Head of caudate nucleus (tissue), 42 donors: Measurements from ENCODE around the gene CD80.
"Not testable (repeated sequence)": the region's sequence is repeated elsewhere in the genome, so short reads cannot be mapped to it uniquely, and the experiment has no call there.

Experiments
- DNase-seq, 42 donors: peaks; one replicate each; pipeline versions ENCODE4 v3.0.0 to v3.0.0-alpha.2; 2020 to 2021; ENCODE audit warnings: mixed read lengths in 7 of 42
- intact Hi-C: fragments of 100-400 bp; cut with DNase I; formaldehyde crosslinking; loops from one replicate; pipeline ENCODE4 v1.15.0; 2022

The CD80 gene, protein sequence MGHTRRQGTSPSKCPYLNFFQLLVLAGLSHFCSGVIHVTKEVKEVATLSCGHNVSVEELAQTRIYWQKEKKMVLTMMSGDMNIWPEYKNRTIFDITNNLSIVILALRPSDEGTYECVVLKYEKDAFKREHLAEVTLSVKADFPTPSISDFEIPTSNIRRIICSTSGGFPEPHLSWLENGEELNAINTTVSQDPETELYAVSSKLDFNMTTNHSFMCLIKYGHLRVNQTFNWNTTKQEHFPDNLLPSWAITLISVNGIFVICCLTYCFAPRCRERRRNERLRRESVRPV

DNA sequence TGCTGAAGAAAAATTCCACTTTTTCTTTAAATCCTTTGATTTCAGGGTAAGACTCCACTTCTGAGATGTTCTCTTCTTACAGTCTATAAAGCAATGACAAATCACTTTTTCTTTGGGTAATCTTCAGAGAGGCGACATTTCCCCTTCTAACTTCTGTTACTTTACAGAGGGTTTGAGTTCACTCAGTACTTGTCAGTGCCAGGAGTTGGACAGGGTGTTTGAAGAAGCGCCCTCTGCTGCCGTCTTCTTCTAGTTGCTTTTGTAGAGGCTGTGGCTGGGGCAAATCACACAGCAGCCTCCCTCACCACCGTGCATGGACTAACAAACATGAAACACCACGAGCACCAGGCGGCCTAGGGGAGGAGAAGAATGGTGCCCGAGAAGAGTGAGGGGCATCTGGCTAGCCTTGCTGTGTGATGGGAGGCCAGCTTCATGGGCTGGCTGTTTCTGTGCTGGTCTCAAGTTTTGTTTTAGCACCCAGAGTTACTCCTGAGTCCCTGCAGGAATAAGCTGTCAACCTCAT, at the start of gene CD80:
CD80 (minus strand) TSS at position 174 of the 523 bp plus-strand sequence. CDS start 1,886 bp downstream, outside the sequence.
- intact Hi-C loops = no loop called here
- peak in 30 of 42 donors; percentile 15 to 62 (median 37) for DNase-seq

DNA sequence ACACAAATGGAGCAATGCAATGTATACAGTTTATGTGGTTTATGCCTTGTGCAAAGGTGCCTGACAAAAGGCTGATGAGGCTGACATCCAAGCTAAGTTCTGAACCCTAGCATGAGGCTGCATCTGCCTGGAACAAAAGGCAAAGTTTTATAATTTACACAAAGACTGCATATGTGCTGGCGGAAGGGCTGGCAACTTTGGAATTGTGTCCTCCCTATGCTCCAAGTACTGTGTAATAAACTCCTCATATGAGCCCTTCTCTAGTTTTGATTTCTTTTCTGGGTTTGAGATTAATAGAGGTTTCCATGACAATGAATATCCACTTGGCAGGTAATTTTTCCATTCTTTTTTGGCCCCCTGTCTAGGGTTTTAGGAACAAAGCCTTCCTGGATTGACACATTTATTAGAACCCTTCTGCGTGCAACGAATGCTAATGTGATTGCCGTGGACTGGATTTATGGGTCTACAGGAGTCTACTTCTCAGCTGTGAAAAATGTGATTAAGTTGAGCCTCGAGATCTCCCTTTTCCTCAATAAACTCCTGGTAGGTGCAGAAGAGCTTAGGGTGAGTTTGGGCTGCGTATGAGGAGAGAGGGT, 49.1 kb upstream of the CD80 start:
- intact Hi-C loops = no loop called here
- DNase-seq = no peak

DNA sequence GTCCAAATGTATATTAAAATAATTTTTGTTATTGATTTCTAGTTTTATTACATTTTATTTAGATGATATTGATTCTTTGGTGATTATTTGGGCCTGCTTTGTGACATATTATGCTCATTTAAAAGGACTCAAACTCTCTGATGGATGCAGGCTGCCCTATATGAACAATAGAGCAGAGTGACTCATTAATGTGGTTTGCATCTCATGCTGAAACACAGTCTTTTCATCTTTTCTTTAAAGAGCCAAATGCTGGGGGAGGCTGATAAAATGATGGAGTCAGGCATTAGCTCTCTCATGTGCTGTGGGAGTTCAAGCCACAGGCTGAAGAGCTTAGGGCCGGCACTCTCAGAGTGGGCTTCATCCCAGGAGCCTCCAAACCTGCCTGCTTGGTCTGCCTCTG, 45.5 kb upstream of the CD80 start:
- intact Hi-C loops = no loop called here
- DNase-seq = no peak

DNA sequence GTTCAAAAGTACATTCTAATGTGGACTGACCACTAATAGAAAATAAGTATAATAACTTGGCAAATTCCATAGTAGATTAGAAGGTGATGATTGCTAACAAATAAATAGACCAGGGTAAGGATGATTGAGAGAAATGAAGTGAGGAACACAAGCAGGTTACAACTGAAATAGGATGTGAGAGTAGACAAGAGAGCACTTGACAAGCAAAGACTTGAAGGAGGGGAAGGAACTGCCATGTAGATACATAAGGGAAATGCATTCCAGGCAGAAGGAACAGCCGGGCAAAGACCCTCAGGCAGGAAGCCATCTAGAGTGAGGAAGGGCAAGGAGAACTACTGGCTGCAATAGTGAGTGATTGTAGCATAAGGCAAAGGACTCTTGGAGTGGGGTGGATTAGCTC, 43.3 kb upstream of the CD80 start:
- DNase-seq = no peak
- intact Hi-C loops = no loop called here

DNA sequence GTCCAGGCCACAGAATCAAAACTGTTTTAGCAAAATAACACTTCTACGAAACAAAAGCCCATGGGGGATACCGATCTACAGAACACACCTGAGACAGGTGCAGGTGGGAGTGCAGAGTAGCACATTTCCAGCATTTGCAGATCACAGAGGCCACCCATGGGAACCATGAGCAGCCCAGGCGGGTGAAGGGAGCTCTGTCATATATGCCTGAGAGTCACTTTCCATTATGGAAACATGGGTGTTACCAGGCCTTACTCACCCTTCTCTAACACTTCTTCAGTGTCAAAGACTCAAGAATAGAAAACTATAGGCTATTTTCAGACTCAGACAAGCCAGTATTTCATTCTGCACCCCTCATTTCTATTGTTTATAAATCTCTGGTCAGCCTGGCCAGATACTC, 41.7 kb upstream of the CD80 start:
- intact Hi-C loops = no loop called here

DNA sequence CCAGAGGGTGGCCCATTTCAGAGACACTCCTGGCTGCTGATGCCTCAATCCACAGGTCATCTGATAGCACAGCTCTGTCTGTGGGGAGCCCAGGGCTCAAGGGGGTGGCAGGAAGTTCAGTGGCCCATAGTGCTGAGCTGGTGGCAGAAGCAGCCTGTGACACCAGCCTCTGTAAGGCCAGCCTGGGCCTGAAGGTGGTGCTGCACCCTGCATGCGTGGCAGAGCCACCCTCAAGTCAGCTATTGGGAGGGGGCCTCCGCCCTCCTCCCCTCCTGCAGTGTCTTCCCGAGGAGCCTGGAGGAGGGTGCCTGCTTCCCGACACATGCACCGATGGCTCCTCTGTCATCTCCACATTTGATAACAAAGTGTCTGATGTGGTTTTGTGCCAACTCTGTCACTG, 41.3 kb upstream of the CD80 start:
- DNase-seq = peak in 13 of 42 donors; percentile 3 to 51 (median 23)
- intact Hi-C loops = no loop called here

More for the DNA sequence above, 41.7 kb upstream of the CD80 start:
- DNase-seq = no peak

DNA sequence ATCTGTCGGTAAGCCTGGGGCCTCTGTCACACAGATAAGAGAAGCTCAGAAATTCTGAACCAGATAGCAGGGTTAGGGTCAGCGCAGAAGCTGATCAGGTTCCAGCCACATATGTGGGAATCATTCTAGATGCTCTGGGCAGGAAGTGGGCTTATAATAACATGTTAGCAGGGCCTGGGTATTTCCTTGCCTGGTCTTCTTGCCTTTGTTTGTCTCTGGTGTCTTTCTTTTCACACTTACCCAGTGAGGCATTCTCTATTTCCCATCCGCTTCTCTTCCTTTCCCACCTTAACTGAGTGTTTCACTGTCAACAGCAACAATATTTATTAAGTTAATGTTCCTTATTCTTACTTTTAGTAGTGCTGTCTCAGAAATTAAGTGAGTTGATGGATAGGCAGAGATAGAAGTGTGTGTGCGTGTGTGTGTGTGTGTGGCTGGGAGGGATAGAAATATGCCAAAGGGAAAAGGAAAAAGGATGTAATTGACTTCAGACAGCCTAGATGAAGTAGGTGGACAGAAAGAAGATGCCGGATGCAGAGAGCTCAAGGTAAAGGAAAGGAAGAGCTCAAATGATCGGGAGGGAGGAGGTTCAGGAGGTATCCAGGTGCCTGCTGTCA, 40.3 kb upstream of the CD80 start:
- no peak for DNase-seq
- intact Hi-C loops = no loop called here

DNA sequence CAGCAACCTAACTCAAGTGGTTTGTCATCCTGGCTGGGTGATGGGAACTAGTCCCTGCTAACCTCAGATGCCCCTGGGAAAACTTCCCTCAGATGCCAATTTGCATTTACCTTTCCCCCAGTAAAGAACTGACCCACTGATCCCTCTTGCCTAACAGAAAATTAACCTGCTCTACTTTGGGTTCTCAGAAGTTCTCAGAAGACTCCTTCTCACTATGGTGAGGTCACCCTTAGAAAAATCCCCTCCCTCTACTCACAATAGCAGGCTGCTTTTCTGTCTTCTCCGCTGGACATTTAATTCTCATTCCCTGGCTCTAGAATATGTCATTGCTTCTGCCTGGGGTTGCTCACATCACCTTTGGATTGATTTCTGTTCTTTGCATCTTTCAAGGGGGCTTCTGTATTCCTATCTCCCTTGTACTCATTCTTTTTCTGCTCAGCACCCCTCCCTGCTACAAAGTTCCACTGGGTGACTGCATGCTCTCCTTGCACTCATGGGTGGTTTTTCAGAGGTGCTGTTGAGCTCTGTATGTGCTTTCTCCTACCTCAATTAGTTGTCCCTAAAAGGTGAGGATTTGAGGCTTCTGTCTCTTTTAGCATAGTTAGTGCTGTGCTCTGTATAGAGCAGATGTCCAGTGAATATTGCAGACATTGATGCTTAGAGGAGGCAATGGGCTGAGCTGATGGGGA, 39.1 kb upstream of the CD80 start:
- DNase-seq = no peak
- intact Hi-C loops = no loop called here

DNA sequence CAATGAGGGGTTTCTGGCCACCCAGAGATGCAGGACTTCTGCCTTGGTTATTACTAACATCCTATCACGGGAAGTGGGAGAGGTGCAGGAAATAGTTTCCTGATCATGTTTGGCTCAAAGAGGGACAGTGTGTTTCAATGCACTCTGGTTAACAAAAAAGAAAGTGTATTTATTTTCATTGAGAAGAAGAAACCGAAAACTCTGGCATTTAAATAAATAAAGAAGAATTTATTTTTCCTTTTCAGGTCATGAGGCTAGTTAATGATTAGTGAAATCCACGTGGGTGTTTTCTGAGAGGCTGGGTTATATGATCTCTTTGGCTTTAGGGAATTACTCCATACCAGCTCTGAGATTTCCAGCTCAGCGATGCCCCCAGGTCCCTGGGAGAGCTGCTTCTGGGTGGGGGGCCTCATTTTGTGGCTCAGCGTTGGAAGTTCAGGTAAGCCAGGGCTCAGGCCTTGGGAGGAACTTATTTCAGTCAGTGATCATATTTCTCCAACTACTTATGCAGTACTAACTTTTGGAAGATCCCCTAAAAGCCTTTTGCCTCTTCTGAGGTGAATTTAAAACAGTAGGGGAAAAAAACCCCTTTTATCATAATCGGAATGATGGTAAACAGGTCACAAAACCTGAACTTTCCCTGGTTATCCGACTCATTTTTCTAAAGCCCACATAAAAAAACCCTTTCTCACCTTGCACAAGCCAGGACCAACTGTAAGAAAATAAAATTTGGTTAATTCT, 38.3 kb upstream of the CD80 start, which contains the start of gene PLA1A:
PLA1A (plus strand) TSS at position 338 of the 741 bp plus-strand sequence; CDS start at position 367, 29 bp downstream.
- intact Hi-C loops = no loop called here
- no peak for DNase-seq

DNA sequence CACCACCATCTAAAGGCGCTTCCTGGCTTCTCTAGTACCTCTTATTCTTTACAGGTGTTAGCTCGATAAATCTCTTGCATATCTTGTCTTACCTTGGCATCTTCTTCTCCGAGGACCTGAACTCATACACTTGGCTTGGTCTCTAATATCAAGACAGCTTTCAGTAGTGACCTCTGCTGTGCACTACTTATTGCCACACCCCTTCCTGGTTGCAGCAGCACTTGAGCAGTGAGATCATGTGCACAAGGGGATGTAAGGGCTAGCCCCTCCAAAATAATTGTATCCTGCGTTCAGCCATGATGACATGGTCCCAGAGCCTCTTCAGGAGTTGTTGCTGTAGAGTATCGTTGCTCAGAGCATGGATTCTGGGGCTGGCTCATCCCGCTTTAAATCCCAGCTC, 37.0 kb upstream of the CD80 start:
- intact Hi-C loops = no loop called here
- DNase-seq = no peak

DNA sequence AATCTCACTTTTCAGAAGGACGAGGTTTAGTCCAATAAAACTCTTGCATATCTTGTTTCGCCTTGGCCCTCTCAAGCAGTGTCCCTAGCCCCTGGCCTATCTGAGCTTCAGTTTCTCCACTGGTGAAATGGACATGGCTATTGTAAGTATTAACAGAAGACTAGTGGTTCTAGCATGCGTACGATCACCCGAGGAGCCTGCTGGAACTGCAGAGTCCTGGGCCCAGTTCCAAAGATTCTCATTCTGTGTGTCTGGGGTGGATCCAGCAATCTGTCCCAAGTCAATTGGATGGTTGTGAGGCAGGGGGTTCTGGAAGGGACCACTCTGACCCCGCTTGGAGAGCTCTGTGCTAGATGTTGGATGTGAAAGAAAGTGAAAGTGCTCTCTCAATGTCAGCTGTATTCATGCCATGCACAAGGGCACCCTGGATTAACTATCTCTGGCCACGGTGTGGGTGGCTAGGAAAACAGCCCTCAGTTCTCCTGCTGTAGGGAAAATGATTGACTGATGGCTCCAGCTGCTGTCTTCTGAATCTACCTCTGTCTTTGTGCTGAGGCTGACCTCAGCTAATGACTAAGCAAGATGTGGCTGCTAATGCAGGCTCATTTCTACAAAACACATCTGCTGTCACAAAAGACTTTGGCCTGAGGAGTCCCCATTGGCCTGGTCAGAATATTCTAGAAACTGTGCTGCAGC, 36.4 kb upstream of the CD80 start:
- intact Hi-C loops = no loop called here
- DNase-seq = peak in 4 of 42 donors; percentile 7 to 48 (median 18)

DNA sequence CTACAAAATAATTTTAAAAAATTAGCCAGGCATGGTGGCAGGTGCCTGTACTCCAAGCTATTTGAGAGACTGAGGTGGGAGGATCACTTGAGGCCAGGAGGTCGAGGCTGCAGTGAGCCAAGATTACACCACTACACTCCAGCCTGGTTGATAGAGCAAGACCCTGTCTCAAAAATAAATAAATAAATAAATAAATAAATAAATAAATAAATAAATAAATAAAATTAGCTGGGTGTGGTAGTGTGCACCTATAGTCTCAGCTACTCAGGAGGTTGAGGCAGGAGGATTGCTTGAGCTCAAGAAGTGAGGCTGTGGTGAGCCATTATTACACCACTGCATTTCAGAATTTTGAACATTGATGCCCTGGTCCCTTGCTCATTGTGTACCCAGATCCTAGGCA, 35.5 kb upstream of the CD80 start:
- intact Hi-C loops, DNase-seq: not testable (repeated sequence)

DNA sequence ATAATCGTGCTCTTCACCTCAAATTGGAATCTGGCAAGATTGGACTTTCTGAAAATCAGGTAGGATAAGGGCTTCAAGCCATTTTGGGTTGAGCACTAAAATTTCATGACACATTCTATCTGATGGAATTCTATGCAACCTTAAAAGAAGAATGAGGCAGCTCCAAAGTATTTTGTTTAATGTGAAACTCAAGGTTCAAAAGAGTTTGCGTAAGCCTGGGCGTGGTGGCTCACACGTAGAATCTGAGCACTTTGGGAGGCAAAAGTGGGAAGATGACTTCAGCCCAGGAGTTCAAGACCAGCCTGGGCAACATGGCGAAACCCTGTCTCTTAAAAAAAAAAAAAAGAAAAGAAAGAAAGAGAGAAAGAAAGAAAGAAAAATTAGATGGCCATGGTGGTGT, 34.7 kb upstream of the CD80 start:
- intact Hi-C loops = no loop called here

DNA sequence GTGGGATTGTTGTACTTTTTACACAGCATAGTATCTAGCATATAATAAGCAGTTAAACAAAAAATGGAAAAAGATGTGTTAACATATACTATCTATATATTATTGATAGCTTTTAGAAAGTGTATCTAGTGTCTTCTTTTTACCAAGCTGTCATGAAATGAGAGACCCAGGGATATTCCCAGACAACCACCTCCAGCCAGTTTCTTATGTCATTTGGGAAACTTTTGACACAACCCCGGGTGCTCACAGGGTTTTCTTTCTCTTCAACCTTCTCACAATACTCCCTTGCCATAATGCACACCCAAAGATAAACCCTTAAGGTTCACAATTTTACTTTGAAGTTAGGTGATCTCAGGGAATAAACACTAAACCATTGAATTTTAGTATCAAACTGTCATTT, 33.4 kb upstream of the CD80 start:
- no peak for DNase-seq
- intact Hi-C loops = no loop called here

More for the DNA sequence above, 34.7 kb upstream of the CD80 start:
- DNase-seq = no peak

DNA sequence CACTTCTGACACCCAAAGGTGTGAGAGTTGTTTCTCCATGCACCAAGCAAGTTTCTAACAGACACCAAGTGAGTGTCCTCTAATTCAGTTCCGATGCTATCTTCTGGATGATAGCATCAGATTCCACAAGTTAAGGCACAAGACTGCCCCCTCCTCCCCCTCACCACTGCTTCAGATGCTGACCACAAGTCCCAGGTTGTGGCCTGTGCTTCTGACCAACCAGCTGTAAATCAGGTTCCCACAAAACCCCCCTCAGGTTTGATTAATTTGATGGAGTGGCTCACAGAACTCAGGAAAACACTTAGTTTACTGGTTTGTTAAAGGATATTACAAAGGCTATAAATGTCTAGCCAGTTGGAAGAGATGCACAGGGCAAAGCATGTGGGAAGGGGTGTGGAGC, 31.3 kb upstream of the CD80 start:
- DNase-seq = no peak
- intact Hi-C loops = no loop called here

DNA sequence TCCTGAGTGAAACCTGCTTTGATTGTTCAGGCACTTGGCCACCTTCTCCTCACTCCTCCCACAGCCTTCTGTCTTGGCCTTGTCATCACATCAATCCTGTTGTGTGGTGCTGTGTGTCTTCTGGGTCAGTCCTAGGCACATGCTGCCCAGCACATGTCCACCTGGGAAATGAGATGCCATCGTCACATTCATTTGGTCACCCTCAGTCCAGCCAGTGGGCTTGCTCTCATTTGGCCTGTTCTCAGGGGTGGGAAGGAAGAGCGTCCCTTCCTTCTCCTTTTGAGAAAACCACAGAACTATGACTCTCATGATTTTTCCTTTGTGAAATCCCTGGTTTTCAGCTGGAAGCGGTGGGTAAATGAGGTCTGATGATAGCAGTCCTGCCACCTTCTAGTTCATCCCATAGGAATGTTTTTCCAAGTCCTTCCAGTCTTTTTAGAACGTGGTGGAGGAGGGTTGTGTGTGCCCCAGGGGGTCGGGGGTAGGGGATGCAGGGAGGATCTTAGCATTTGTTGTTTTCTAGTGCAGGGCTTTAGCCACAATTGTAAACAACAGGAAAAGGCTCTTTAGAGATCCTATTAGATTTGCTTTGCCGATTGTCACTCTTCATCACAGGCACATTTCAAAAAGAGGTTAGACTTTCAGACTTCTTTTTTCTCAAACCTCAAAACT, 29.8 kb upstream of the CD80 start:
- peak in 2 of 42 donors; percentile 11 to 20 for DNase-seq
- intact Hi-C loops = no loop called here

DNA sequence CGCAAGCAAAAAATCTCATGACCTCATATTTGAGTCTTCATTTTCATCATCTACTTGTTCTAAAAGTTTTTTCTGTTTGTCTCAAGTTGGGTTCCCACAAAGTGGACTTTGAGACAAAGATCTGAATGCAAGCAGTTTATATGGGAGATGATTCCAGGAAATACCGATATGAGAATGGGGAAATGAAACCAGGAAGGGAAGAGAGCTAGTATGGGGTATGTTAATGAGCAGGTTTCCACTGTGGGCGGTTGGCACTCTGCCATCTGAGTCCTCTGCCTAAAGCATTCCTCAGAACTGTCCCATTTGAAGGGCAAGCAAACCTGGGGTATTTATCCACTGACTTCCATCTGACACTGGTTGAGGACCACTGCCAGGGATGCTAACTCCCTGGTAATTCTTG, 28.7 kb upstream of the CD80 start:
- peak in 28 of 42 donors; percentile 13 to 66 (median 36) for DNase-seq
- intact Hi-C loops = no loop called here

DNA sequence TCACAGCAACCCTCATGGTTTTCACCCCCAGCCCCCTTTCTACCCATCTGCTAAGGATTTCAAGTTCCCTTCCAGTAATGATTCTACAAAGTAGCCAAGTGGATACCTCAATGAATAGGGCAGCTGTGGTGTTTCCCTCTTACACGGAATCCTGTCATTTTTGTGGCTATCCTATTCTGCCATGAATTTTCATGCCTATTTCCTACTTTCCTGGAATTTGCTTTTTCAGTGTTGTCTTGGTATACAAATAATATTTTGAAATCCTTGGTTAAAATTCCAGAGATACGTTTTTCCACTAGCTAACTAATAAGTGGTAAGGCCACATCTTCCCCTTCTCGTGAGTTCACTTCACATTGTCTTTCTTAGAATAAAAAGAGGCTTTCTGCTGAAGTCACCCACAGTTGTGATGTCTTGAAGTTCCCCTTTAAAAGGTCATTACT, 27.3 kb upstream of the CD80 start:
- intact Hi-C loops = no loop called here

More for the DNA sequence above, 27.3 kb upstream of the CD80 start:
- no peak for DNase-seq
